Measurements from ENCODE around the gene PRKG1.

The PRKG1 gene

GRCh38 chr10:51459476-51459875 is 385.2 kb downstream of the PRKG1 start:
- no peaks in the 10 kb centered on the region for H3K79me2 ChIP-seq (ENCODE audit: control insufficient read depth, insufficient read depth, low read length)
- no peak overlapping the region for H4K8ac ChIP-seq (ENCODE audit: low read depth, low read length)
- no peaks in the 10 kb centered on the region for H3K27me3 ChIP-seq (ENCODE audit: insufficient read depth, low read length, poor library complexity)
- H4K5ac ChIP-seq (ENCODE audit: low read length), result no peak overlapping the region
- H3K79me1 ChIP-seq (ENCODE audit: low read length), result no peaks in the 10 kb centered on the region
- H3K4me1 ChIP-seq (ENCODE audit: control insufficient read depth, low read depth, low read length), result peaks cover 5% of the 10 kb centered on the region
- no peak overlapping the region for H3K4me3 ChIP-seq (ENCODE audit: low read length)
- WGBS (ENCODE audit: extremely low coverage, insufficient coverage, low lambda C conversion rate), result no CpG with 5 or more reads among the region's 1 CpG
- H3K36me3 ChIP-seq (ENCODE audit: control insufficient read depth, insufficient read depth, low read length), result no peaks in the 10 kb centered on the region
- H3K56ac ChIP-seq (ENCODE audit: low read length), result no peak overlapping the region
- no peak overlapping the region for H3K23ac ChIP-seq (ENCODE audit: low read length)
- DNase-seq, result peak; percentile 51
- no peak overlapping the region for H3K18ac ChIP-seq (ENCODE audit: low read length)
- no peak overlapping the region for H2BK5ac ChIP-seq (ENCODE audit: low read length)
- H2AK5ac ChIP-seq (ENCODE audit: low read length), result no peak overlapping the region
- no peak overlapping the region for H2BK15ac ChIP-seq (replicated peaks; ENCODE audit: low read depth)
- no peak overlapping the region for H3K4ac ChIP-seq (ENCODE audit: low read depth, low read length)
- no peak overlapping the region for H2BK120ac ChIP-seq (ENCODE audit: low read depth, low read length)
- no peak overlapping the region for H3K27ac ChIP-seq (ENCODE audit: low read depth, low read length)
- no peak overlapping the region for H3K4me2 ChIP-seq (ENCODE audit: low read length)
- H3K9ac ChIP-seq (ENCODE audit: low read length), result no peak overlapping the region

- no peak overlapping the region for H3K18ac ChIP-seq (ENCODE audit: low read length)
- no peak overlapping the region for H3K23ac ChIP-seq (ENCODE audit: low read length)
- H3K36me3 ChIP-seq (ENCODE audit: control insufficient read depth, insufficient read depth, low read length), result no peaks in the 10 kb centered on the region
Observed at GRCh38 chr10:51462076-51462779, 387.9 kb downstream of the PRKG1 start.

GRCh38 chr10:51468424-51468823 is 394.1 kb downstream of the PRKG1 start:
- H3K18ac ChIP-seq (ENCODE audit: low read length), result no peak overlapping the region
- no peak overlapping the region for H2BK15ac ChIP-seq (replicated peaks; ENCODE audit: low read depth)
- H3K4me3 ChIP-seq (ENCODE audit: low read length), result no peak overlapping the region
- no peak overlapping the region for H4K5ac ChIP-seq (ENCODE audit: low read length)
- no peak overlapping the region for H2BK120ac ChIP-seq (ENCODE audit: low read depth, low read length)
- no peak overlapping the region for H3K4me2 ChIP-seq (ENCODE audit: low read length)
- H3K4me1 ChIP-seq (ENCODE audit: control insufficient read depth, low read depth, low read length), result no peaks in the 10 kb centered on the region
- H2AK5ac ChIP-seq (ENCODE audit: low read length), result no peak overlapping the region
- H3K79me2 ChIP-seq (ENCODE audit: control insufficient read depth, insufficient read depth, low read length), result no peaks in the 10 kb centered on the region
- H3K27ac ChIP-seq (ENCODE audit: low read depth, low read length), result no peak overlapping the region
- no peak overlapping the region for H2BK5ac ChIP-seq (ENCODE audit: low read length)
- no peak overlapping the region for H3K4ac ChIP-seq (ENCODE audit: low read depth, low read length)
- no peak overlapping the region for H3K23ac ChIP-seq (ENCODE audit: low read length)
- H3K56ac ChIP-seq (ENCODE audit: low read length), result no peak overlapping the region
- H4K8ac ChIP-seq (ENCODE audit: low read depth, low read length), result no peak overlapping the region
- no peaks in the 10 kb centered on the region for H3K27me3 ChIP-seq (ENCODE audit: insufficient read depth, low read length, poor library complexity)
- H3K36me3 ChIP-seq (ENCODE audit: control insufficient read depth, insufficient read depth, low read length), result no peaks in the 10 kb centered on the region
- H3K79me1 ChIP-seq (ENCODE audit: low read length), result no peaks in the 10 kb centered on the region
- DNase-seq, result no peak
- no peak overlapping the region for H3K9ac ChIP-seq (ENCODE audit: low read length)
- no CpG with 5 or more reads among the region's 2 CpGs for WGBS (ENCODE audit: extremely low coverage, insufficient coverage, low lambda C conversion rate)

More at GRCh38 chr10:51462076-51462779, 387.9 kb downstream of the PRKG1 start:
- no peak for DNase-seq
- H3K27me3 ChIP-seq (ENCODE audit: insufficient read depth, low read length, poor library complexity), result no peaks in the 10 kb centered on the region
- H4K5ac ChIP-seq (ENCODE audit: low read length), result no peak overlapping the region
- H3K4me3 ChIP-seq (ENCODE audit: low read length), result no peak overlapping the region
- no peak overlapping the region for H3K27ac ChIP-seq (ENCODE audit: low read depth, low read length)
- peaks cover 5% of the 10 kb centered on the region for H3K4me1 ChIP-seq (ENCODE audit: control insufficient read depth, low read depth, low read length)
- WGBS (ENCODE audit: extremely low coverage, insufficient coverage, low lambda C conversion rate), result no CpG with 5 or more reads among the region's 3 CpGs
- no peak overlapping the region for H2BK15ac ChIP-seq (replicated peaks; ENCODE audit: low read depth)
- no peak overlapping the region for H3K4ac ChIP-seq (ENCODE audit: low read depth, low read length)
- no peak overlapping the region for H2BK120ac ChIP-seq (ENCODE audit: low read depth, low read length)
- no peaks in the 10 kb centered on the region for H3K79me2 ChIP-seq (ENCODE audit: control insufficient read depth, insufficient read depth, low read length)
- H3K56ac ChIP-seq (ENCODE audit: low read length), result no peak overlapping the region
- H3K9ac ChIP-seq (ENCODE audit: low read length), result no peak overlapping the region
- H3K79me1 ChIP-seq (ENCODE audit: low read length), result no peaks in the 10 kb centered on the region
- H2AK5ac ChIP-seq (ENCODE audit: low read length), result no peak overlapping the region
- no peak overlapping the region for H2BK5ac ChIP-seq (ENCODE audit: low read length)
- H4K8ac ChIP-seq (ENCODE audit: low read depth, low read length), result no peak overlapping the region
- no peak overlapping the region for H3K4me2 ChIP-seq (ENCODE audit: low read length)

- WGBS (ENCODE audit: extremely low coverage, insufficient coverage, low lambda C conversion rate), result no CpG with 5 or more reads among the region's 2 CpGs
- no peaks in the 10 kb centered on the region for H3K79me1 ChIP-seq (ENCODE audit: low read length)
- H3K79me2 ChIP-seq (ENCODE audit: control insufficient read depth, insufficient read depth, low read length), result no peaks in the 10 kb centered on the region
- H4K8ac ChIP-seq (ENCODE audit: low read depth, low read length), result no peak overlapping the region
- H3K18ac ChIP-seq (ENCODE audit: low read length), result no peak overlapping the region
- H2AK5ac ChIP-seq (ENCODE audit: low read length), result no peak overlapping the region
- no peak overlapping the region for H3K9ac ChIP-seq (ENCODE audit: low read length)
- H3K4me2 ChIP-seq (ENCODE audit: low read length), result no peak overlapping the region
- H2BK120ac ChIP-seq (ENCODE audit: low read depth, low read length), result no peak overlapping the region
- H3K4me3 ChIP-seq (ENCODE audit: low read length), result no peak overlapping the region
- no peak overlapping the region for H3K56ac ChIP-seq (ENCODE audit: low read length)
- H3K36me3 ChIP-seq (ENCODE audit: control insufficient read depth, insufficient read depth, low read length), result no peaks in the 10 kb centered on the region
- no peaks in the 10 kb centered on the region for H3K27me3 ChIP-seq (ENCODE audit: insufficient read depth, low read length, poor library complexity)
- no peak overlapping the region for H3K23ac ChIP-seq (ENCODE audit: low read length)
- no peaks in the 10 kb centered on the region for H3K4me1 ChIP-seq (ENCODE audit: control insufficient read depth, low read depth, low read length)
- H2BK5ac ChIP-seq (ENCODE audit: low read length), result no peak overlapping the region
- H3K4ac ChIP-seq (ENCODE audit: low read depth, low read length), result no peak overlapping the region
- H4K5ac ChIP-seq (ENCODE audit: low read length), result no peak overlapping the region
- H3K27ac ChIP-seq (ENCODE audit: low read depth, low read length), result no peak overlapping the region
- DNase-seq, result no peak
- no peak overlapping the region for H2BK15ac ChIP-seq (replicated peaks; ENCODE audit: low read depth)
Observed at GRCh38 chr10:51469686-51470085, 395.4 kb downstream of the PRKG1 start.

- no peak overlapping the region for H3K4me3 ChIP-seq (ENCODE audit: low read length)
- H3K23ac ChIP-seq (ENCODE audit: low read length), result no peak overlapping the region
- H3K4ac ChIP-seq (ENCODE audit: low read depth, low read length), result no peak overlapping the region
- H2AK5ac ChIP-seq (ENCODE audit: low read length), result no peak overlapping the region
- no peak overlapping the region for H3K18ac ChIP-seq (ENCODE audit: low read length)
- H4K5ac ChIP-seq (ENCODE audit: low read length), result no peak overlapping the region
- peak; percentile 79 for DNase-seq
- no CpG with 5 or more reads among the region's 4 CpGs for WGBS (ENCODE audit: extremely low coverage, insufficient coverage, low lambda C conversion rate)
- H3K27me3 ChIP-seq (ENCODE audit: insufficient read depth, low read length, poor library complexity), result no peaks in the 10 kb centered on the region
- no peak overlapping the region for H2BK5ac ChIP-seq (ENCODE audit: low read length)
- H3K36me3 ChIP-seq (ENCODE audit: control insufficient read depth, insufficient read depth, low read length), result no peaks in the 10 kb centered on the region
- no peaks in the 10 kb centered on the region for H3K79me1 ChIP-seq (ENCODE audit: low read length)
- H3K27ac ChIP-seq (ENCODE audit: low read depth, low read length), result no peak overlapping the region
- H4K8ac ChIP-seq (ENCODE audit: low read depth, low read length), result no peak overlapping the region
- no peak overlapping the region for H2BK120ac ChIP-seq (ENCODE audit: low read depth, low read length)
- no peak overlapping the region for H2BK15ac ChIP-seq (replicated peaks; ENCODE audit: low read depth)
- H3K79me2 ChIP-seq (ENCODE audit: control insufficient read depth, insufficient read depth, low read length), result no peaks in the 10 kb centered on the region
- no peak overlapping the region for H3K9ac ChIP-seq (ENCODE audit: low read length)
- H3K4me1 ChIP-seq (ENCODE audit: control insufficient read depth, low read depth, low read length), result no peaks in the 10 kb centered on the region
- no peak overlapping the region for H3K56ac ChIP-seq (ENCODE audit: low read length)
- H3K4me2 ChIP-seq (ENCODE audit: low read length), result no peak overlapping the region
Observed at GRCh38 chr10:51471271-51471670, 397.0 kb downstream of the PRKG1 start.

GRCh38 chr10:51472154-51472553 is 397.9 kb downstream of the PRKG1 start:
- Histone ChIP-seq H4K5ac (ENCODE audit: low read length) (no peak overlapping the region), H3K9ac (ENCODE audit: low read length) (no peak overlapping the region), H3K27ac (ENCODE audit: low read depth, low read length) (no peak overlapping the region), H2BK15ac (replicated peaks; ENCODE audit: low read depth) (no peak overlapping the region), H3K18ac (ENCODE audit: low read length) (no peak overlapping the region), H3K4ac (ENCODE audit: low read depth, low read length) (no peak overlapping the region), H3K27me3 (ENCODE audit: insufficient read depth, low read length, poor library complexity) (no peaks in the 10 kb centered on the region), H2AK5ac (ENCODE audit: low read length) (no peak overlapping the region), H3K79me2 (ENCODE audit: control insufficient read depth, insufficient read depth, low read length) (no peaks in the 10 kb centered on the region), H3K4me1 (ENCODE audit: control insufficient read depth, low read depth, low read length) (no peaks in the 10 kb centered on the region), H3K79me1 (ENCODE audit: low read length) (no peaks in the 10 kb centered on the region), H3K56ac (ENCODE audit: low read length) (no peak overlapping the region), H4K8ac (ENCODE audit: low read depth, low read length) (no peak overlapping the region), H3K36me3 (ENCODE audit: control insufficient read depth, insufficient read depth, low read length) (no peaks in the 10 kb centered on the region), H3K4me2 (ENCODE audit: low read length) (no peak overlapping the region), H3K4me3 (ENCODE audit: low read length) (no peak overlapping the region), H2BK120ac (ENCODE audit: low read depth, low read length) (no peak overlapping the region), H3K23ac (ENCODE audit: low read length) (no peak overlapping the region), H2BK5ac (ENCODE audit: low read length) (no peak overlapping the region)
- no peak for DNase-seq
- no CpG with 5 or more reads among the region's 1 CpG for WGBS (ENCODE audit: extremely low coverage, insufficient coverage, low lambda C conversion rate)
